HepG2 (cell line): ENCODE data around the gene TMEM127. TPM values are rescaled to one million over a fixed set of nuclear protein-coding genes. Genes with fewer than 3 reads are reported as not detected.

Experiments
- ATAC-seq: fragments of 200-7000 bp; cut with Tn5 transposase; 3 replicates; pipeline ENCODE4 v1.9.1; 2020; ENCODE audit warnings: mild to moderate bottlenecking, moderate library complexity
- BruUV-seq: library from RNA; stranded (reverse); fragments of 400-500 nt; replicated peaks from 2 replicates; lab custom pipeline; 2021; lab: Mats Ljungman, UMichigan
- CTCF ChIA-PET: fragments of 300-600 bp; formaldehyde crosslinking; extraction: SDS; loops from one replicate; lab custom pipeline; 2021; ENCODE audit warnings: low total read pairs, inconsistent platforms, low intra/inter-chr PET ratio; lab: Yijun Ruan, JAX
- POLR2A ChIA-PET: fragments of 350-600 bp; sonication (Branson Sonifier 250); formaldehyde crosslinking; loops from one replicate; lab custom pipeline; 2020; ENCODE audit warnings: antibody characterized with exemption, inconsistent platforms; lab: Yijun Ruan, JAX
- DNase-seq: peaks from one replicate; pipeline ENCODE4 v3.0.0-alpha.2; 2015; ENCODE audit warnings: low spot score
- FAIRE-seq: peaks from 3 replicates; lab custom pipeline; 2011; peaks lifted over from hg19 to GRCh38; lab: Jason Lieb, UNC
- H2AFZ ChIP-seq: one replicate; pipeline ENCODE4 v1.6.1; 2011; ENCODE audit warnings: low read length, inconsistent platforms
- H3K27ac ChIP-seq: fragments of 300-600 bp; 3 replicates; pipeline ENCODE4 v1.8.0; 2011; ENCODE audit warnings: mixed run types, mild to moderate bottlenecking, mixed read lengths, low read length, inconsistent platforms; ENCODE audit not compliant: insufficient read depth; ENCODE audit errors: extremely low read length
- H3K27me3 ChIP-seq, 2 experiments: fragments of 200-600 bp in 1 of 2; 2 replicates in 1 of 2; 3 replicates in 1 of 2; pipeline versions ENCODE4 v1.6.0 to v1.8.0; 2011; ENCODE audit warnings: low read length in 2 of 2, mild to moderate bottlenecking in 2 of 2, moderate library complexity in 2 of 2, inconsistent platforms in 1 of 2; ENCODE audit not compliant: insufficient read depth in 2 of 2, control insufficient read depth in 1 of 2
- H3K36me3 ChIP-seq, 2 experiments: fragments of 200-600 bp in 1 of 2; replicated peaks in 1 of 2; 2 replicates in 1 of 2; 3 replicates in 1 of 2; pipeline versions ENCODE4 v1.5.1 to v1.8.0; 2011; ENCODE audit warnings: low read length in 2 of 2, inconsistent platforms in 1 of 2; ENCODE audit not compliant: insufficient read depth in 2 of 2, control insufficient read depth in 1 of 2
- H3K4me1 ChIP-seq: 2 replicates; pipeline ENCODE4 v1.5.1; 2012; ENCODE audit warnings: low read length, inconsistent platforms; ENCODE audit not compliant: insufficient read depth
- H3K4me2 ChIP-seq: 2 replicates; pipeline ENCODE4 v1.6.0; 2011; ENCODE audit warnings: low read depth, low read length, inconsistent platforms
- H3K4me3 ChIP-seq, 3 experiments: fragments of 200-600 bp in 1 of 3; sonication (generic), shearing (Covaris generic) in 1 of 3; replicated peaks in 1 of 3; 2 replicates each; pipeline ENCODE4 v1.5.1; 2011 to 2016; ENCODE audit warnings: low read length in 3 of 3, inconsistent platforms in 2 of 3, low read depth in 2 of 3, mild to moderate bottlenecking in 2 of 3, control low read depth in 1 of 3, mixed read lengths in 1 of 3; ENCODE audit not compliant: insufficient read depth in 1 of 3
- H3K79me2 ChIP-seq: one replicate; pipeline ENCODE4 v1.6.1; 2011; ENCODE audit warnings: low read length, inconsistent platforms; ENCODE audit not compliant: insufficient read depth
- H3K9ac ChIP-seq: 2 replicates; pipeline ENCODE4 v1.6.0; 2011; ENCODE audit warnings: mild to moderate bottlenecking, low read depth, low read length, inconsistent platforms; ENCODE audit not compliant: insufficient read depth
- H3K9me3 ChIP-seq: 2 replicates; pipeline ENCODE4 v1.5.1; 2012; ENCODE audit warnings: mild to moderate bottlenecking, low read length
- H4K20me1 ChIP-seq: 2 replicates; pipeline ENCODE4 v1.6.0; 2011; ENCODE audit warnings: inconsistent platforms, mild to moderate bottlenecking, low read length, moderate library complexity; ENCODE audit not compliant: insufficient read depth
- IKZF4 ChIP-seq: sonication (generic); formaldehyde crosslinking; IDR thresholded peaks from 2 replicates; pipeline ENCODE4 v1.5.1; 2020; ENCODE audit warnings: borderline replicate concordance, mild to moderate bottlenecking, low read depth, missing genetic modification reagents; ENCODE audit errors: not compliant biosample characterization
- REST ChIP-seq, 2 experiments: IDR thresholded peaks; 2 replicates each; pipeline ENCODE4 v1.6.1; 2011 to 2012; ENCODE audit warnings: low read length in 2 of 2, borderline replicate concordance in 1 of 2, low read depth in 1 of 2, mild to moderate bottlenecking in 1 of 2, moderate library complexity in 1 of 2
- SMARCE1 ChIP-seq: fragments of 450-650 bp; IDR thresholded peaks from 2 replicates; pipeline ENCODE4 v1.6.1; 2017; ENCODE audit warnings: borderline replicate concordance
- ZBTB44 ChIP-seq: sonication (generic); formaldehyde crosslinking; IDR thresholded peaks from 2 replicates; pipeline ENCODE4 v1.4.0; 2020; ENCODE audit warnings: missing genetic modification reagents
- ZBTB49 ChIP-seq: sonication (generic); formaldehyde crosslinking; IDR thresholded peaks from 2 replicates; pipeline ENCODE4 v1.4.0; 2020; ENCODE audit warnings: missing genetic modification reagents, borderline replicate concordance
- ZNF24 ChIP-seq: fragments of 450-650 bp; IDR thresholded peaks from 2 replicates; pipeline ENCODE4 v1.6.1; 2017; ENCODE audit warnings: antibody characterized with exemption, mild to moderate bottlenecking
- ZNF430 ChIP-seq: sonication (generic); formaldehyde crosslinking; IDR thresholded peaks from 2 replicates; pipeline ENCODE4 v1.9.0; 2021; ENCODE audit warnings: mild to moderate bottlenecking, missing genetic modification reagents
- ZNF598 ChIP-seq: sonication (generic); formaldehyde crosslinking; IDR thresholded peaks from 2 replicates; pipeline ENCODE4 v1.5.1; 2020; ENCODE audit warnings: mild to moderate bottlenecking, missing genetic modification reagents, borderline replicate concordance
- ZNF713 ChIP-seq: sonication (generic); formaldehyde crosslinking; IDR thresholded peaks from 2 replicates; pipeline ENCODE4 v1.4.0; 2020; ENCODE audit warnings: mild to moderate bottlenecking, missing genetic modification reagents
- ZNF83 ChIP-seq: sonication (generic); formaldehyde crosslinking; IDR thresholded peaks from 2 replicates; pipeline ENCODE4 v1.4.0; 2020; ENCODE audit warnings: missing genetic modification reagents, mild to moderate bottlenecking, borderline replicate concordance
- WGBS: methylation state at CpG from one replicate; pipeline ENCODE4 v1.1.6; 2017; ENCODE audit warnings: low lambda C conversion rate; 5-methylcytosine and 5-hydroxymethylcytosine counted together
- in situ Hi-C: cut with HindIII; loops from 2 replicates; pipeline ENCODE4 v1.10.0; 2017; ENCODE audit warnings: low pct_unique_long_range_greater_than_20kb; ENCODE audit not compliant: extremely low pct_ligation_motif_present
- intact Hi-C: fragments of 100-400 bp; cut with micrococcal nuclease; formaldehyde crosslinking; loops from one replicate; pipeline ENCODE4 v1.10.0; 2022; ENCODE audit not compliant: unreplicated experiment
- polyA plus RNA-seq, 8 experiments: library from polyadenylated mRNA; depleted of rRNA in 3 of 8; stranded (reverse) in 7 of 8; unstranded in 1 of 8; fragments of >200 nt; fragmentation: Illumina TruSeq in 4 of 8; extraction: Trizol in 4 of 8; gene quantifications; 2 replicates each; pipeline versions ENCODE4 v1.2.1 to v1.2.3, GENCODE V29; 2011 to 2016; ENCODE audit warnings: low read depth in 4 of 8, missing spikeins in 1 of 8, mixed read lengths in 1 of 8; ENCODE audit not compliant: insufficient read depth in 1 of 8
- total RNA-seq, 5 experiments: library from RNA; depleted of rRNA; stranded (reverse); fragments of >200 nt; fragmentation: Illumina TruSeq; extraction: Trizol; gene quantifications; 2 replicates each; pipeline ENCODE4 v1.2.3, GENCODE V29; 2016; ENCODE audit warnings: low read depth in 1 of 5

TMEM127 gene
- total and polyA plus RNA-seq, 2 of the 13 experiments (the other 11 are each of a cell fraction or from before 2014, with no cell fraction given) = 21.5 to 33.9 TPM

- TF ChIP-seq IKZF4 (CRISPR knock-in tag) (no peak), ZNF713 (CRISPR knock-in tag) (0 out of 2 replicates have a peak, but pooled peaks have one; percentile 12), SMARCE1 (no peak), ZBTB44 (CRISPR knock-in tag) (no peak)
These were observed 38.8 kb upstream of the TMEM127 start (continued) for GRCh38 chr2:96304606-96305005.

GRCh38 chr2:96301865-96302264 is 36.1 kb upstream of the TMEM127 start:
- Histone ChIP-seq H3K4me2 (no peak overlapping the region), H3K4me1 (peaks cover 33% of the 10 kb centered on the region), H4K20me1 (no peaks in the 10 kb centered on the region), H2AFZ (no peak overlapping the region), H3K36me3 (peaks cover 45 to 65% of the 10 kb centered on the region in 2 experiments), H3K4me3 (no peak overlapping the region), H3K9me3 (no peaks in the 10 kb centered on the region), H3K9ac (no peak overlapping the region), H3K79me2 (peaks cover 43% of the 10 kb centered on the region), H3K27ac (no peak overlapping the region), H3K27me3 (no peaks in the 10 kb centered on the region; a peak in 1 of 5 replicates)
- FAIRE-seq = no peak
- ATAC-seq = no peak
- in situ Hi-C loops = no loop called here
- no TSS peak for BruUV-seq
- DNase-seq = no peak
- POLR2A ChIA-PET = interaction anchor here (1.3 to 1.6 kb wide), 2 partner anchors 17 to 34 kb away, joined by 4 read pairs; partner anchors contain the start of gene NCAPH
- CTCF ChIA-PET = no interaction called here
- intact Hi-C loops = no loop called here
- WGBS = 100% methylated on average over 1 of the region's 1 CpG
- TF ChIP-seq REST (IDR thresholded peaks at IDR 0.05; ENCODE audit: borderline replicate concordance in 1 of 2, low read depth in 1 of 2, low read length in 2 of 2) (no peak), ZBTB49 (CRISPR knock-in tag) (no peak), ZNF430 (CRISPR knock-in tag) (no peak), ZNF24 (no peak), ZNF83 (CRISPR knock-in tag) (no peak), ZNF598 (no peak)
